ENCODE measurements around the gene AHDC1.

AHDC1 gene

GRCh38 chr1:27576806-27577227, 27.1 kb downstream of the AHDC1 start:
- DNase-seq: no peak

DNA sequence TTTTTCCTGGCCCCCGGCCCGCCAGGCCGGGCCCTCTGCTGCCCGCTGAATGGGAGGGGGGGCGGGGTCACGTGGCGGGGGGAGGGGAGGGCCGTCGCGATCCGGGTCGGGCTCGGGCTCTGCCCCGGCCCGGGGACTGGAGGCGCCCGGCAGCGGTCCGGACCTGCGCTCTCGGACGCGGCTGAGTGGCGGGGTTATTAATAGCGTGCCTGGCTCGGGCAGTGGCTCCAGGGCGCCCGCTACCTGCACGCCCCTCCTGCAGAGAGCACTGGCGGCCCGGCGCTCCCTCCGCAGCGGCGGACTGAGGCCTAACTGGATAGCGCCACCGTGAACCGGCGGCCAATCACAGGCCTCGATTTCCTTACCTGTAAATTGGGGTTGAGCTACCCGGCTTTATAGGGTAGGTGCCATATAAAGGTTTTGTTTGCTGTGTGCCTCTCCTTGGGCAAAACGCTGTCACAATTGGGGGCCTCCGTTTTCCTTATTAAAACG, 28.1 kb downstream of the AHDC1 start:
- peak; percentile 39 for DNase-seq

DNA sequence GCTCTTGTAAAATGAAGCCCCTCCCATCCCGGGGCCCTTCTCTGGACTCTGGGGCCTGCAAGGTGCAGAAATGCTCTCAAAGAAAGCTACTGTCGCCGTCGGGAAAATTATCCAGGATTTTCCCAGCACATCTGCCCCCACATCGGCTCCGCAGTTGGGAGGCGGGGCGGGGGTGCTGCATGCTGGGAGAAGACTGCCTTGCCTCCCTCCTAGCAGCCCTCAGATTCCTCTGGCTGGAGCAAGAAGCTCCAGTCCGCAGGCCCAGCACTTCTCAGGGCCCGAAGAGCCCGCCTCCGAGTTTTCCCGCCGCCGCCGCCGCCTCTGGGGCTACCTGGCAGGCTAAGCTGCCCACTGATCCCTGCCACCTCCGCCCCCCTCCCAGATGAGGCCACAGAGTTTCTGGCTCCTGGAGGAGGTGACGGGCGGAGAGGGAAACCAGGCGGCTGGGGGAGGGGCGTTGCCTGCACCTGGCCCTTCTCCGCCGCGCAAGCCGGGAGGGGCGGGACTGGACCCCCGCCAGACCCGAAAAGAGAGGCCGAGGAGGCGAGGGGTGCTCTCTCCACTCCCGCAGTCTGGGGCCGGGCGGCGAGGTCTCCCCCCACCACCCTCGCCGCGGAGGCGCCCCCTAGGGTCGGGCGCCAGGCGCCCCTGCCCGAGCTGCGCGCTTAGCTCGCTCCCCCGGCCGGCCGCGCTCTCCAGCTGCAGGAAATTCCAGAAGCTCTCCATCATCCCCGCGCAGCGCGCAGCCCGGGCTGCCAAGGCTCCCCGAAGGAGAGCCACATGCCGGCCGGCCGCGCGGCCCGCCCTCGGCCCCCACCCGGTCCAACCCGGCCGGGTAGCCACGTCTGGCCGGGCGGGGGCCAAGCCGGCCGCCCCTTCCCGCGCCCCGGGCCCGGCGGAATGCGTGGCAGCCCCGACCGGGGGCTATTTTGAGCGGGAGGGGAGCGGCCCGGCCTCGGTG, 28.8 kb downstream of the AHDC1 start:
- peak; percentile 81 for DNase-seq

DNA sequence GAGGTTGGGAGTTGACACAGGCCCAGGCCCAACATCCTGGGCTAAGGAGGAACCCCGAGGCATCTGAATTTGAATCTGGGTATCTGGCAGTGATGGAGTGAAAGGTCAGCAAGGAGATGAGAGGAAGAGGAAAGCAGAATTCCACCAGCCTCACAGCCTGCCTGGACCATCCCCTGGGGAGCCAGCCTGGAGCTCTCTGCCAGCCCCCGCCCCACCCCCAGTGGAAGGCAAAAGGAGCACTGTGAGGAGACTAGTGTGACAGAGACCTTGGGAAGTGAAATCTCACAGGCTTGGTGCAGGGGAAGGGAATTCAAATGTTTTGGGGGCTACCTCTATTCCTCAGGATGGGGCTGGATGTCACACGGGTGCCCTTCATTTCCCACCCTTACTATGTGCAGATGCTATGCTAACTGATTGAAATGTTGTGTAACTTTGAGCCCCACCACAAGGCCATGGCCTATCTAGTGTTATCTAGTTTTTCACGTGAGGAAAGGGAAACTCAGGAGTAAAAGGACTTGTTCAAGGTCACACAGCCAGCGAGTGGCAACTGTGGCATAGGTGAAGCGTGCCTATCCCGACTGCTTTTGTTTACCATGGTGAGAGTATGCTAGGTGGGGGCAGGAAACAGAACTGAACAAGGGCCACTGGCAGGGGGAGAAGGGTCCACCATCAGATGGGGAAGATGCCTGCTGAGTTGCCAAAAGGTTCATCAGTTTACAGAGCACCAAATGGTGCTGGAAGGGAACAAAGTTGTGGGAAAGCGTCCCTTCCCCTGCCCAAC, 29.8 kb downstream of the AHDC1 start:
- DNase-seq: no peak

DNA sequence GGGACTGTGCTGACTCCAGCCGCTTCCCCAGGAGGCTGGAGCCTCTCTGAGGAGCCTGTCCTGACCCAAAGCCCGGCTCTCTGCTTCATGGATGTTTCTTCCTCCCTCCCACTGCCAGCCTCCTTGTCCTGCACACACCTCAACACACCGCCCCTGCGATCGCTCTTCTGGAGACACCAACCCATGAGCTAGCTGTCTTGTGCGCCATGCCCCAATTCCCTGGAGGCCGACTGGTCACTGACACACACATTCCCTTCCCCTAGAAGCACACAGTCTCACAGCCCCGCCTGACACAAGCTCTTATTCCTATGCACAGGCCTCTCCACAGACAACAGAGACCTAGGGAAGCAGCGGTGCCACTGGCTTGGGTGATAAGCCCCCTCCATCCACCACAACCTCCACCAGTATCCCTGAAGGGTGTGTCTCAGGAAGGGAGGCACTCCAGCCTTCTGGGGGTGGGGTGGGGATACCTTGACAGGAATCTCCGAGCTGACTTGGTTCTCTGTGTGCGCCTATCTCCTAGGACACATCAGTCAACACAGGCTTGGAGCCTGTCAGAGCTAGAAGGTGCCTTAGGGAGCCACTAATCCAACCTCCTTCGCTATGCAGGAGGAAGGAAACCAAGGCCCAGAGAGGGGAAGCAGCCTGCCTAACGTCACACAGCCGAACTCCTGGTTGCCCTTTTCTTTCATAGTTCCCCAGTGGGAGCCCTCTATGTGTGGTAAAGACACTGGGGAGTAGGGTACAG, 31.1 kb downstream of the AHDC1 start:
- no peak for DNase-seq

DNA sequence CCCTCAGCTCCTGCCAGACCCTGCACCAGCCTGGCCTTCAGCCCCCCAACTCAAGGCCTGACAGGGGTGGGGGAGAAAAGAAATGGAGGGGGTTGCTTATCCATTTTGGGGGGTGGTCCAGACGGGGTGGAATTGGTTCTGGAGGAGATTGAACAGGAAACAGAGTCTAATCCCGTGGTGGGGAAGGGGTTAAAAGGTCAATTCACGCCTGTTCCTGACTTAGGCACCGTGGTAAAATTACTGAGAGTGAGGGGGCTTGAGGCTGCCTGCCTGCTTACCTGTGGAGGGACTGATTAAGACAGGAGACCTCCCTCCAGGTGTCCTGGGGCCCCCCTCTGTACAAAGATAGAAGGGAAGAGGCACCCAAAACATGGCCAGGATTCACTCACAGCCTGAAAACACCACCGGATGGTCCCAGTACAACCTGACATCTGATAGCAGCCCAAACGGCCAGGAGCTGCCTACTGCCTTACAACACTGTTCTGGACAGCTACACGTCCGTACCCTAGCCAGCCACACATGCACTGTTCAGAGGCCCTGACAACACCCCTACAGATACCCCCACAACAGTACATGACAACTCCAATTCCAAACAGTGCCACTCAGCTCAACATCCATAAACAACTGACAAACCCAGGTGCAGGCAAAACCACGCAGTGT, 31.8 kb downstream of the AHDC1 start:
- DNase-seq: no peak

DNA sequence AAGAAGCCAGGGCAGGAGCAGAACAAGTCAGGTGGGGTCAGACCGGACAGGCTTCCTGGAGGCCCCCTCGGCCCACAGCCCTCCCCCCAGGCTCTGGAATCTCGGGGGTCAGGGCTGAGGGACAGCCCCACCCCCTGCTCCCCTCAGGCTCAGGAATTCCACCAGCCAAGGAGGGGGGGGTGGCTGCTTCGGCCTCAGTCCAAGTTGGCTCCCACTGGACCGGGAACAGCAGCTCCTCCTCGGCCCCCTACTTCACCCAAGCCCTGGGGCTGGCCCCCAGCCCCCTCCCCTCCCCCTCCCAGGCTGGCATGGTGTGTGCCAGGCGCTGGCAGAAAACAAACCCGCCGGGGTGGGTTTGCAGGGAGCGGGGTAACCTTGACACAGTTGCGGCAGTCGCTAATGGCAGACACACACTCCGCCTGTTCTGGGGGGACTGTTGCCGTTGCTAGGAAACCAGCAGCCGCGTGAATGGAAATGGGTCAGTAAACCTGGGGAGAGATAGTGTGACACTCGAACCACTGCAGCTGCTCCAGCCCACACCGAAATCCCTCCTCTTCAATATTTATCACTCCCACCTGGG, 32.4 kb downstream of the AHDC1 start:
- no peak for DNase-seq

- no peak for DNase-seq
Observed at GRCh38 chr1:27570784-27571183, 33.2 kb downstream of the AHDC1 start.

DNA sequence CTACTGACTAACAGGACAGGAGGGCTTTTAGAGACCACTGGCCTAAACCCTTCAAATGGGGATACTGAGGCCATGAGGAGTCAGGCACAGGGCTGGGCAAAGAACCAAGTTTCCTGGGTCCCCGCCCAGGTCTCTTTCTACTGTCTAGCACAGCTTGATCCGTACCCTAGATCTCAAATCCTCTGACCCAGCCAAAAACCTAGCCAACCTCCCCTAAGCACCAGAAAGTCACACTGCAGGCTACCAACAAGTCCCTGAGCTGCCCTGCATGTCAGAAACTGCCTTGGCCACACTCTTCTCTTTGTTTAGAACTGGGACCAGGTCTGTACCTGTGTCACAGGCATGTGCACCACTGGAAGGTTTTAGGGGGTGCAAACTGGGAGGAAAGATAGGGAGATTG, 33.6 kb downstream of the AHDC1 start:
- DNase-seq: no peak

- no peak for DNase-seq
Observed at GRCh38 chr1:27569506-27570291, 34.2 kb downstream of the AHDC1 start.

- no peak for DNase-seq
Observed at GRCh38 chr1:27569088-27569460, 34.9 kb downstream of the AHDC1 start.

- peak; percentile 87 for DNase-seq
Observed at GRCh38 chr1:27568300-27569087, 35.5 kb downstream of the AHDC1 start.

DNA sequence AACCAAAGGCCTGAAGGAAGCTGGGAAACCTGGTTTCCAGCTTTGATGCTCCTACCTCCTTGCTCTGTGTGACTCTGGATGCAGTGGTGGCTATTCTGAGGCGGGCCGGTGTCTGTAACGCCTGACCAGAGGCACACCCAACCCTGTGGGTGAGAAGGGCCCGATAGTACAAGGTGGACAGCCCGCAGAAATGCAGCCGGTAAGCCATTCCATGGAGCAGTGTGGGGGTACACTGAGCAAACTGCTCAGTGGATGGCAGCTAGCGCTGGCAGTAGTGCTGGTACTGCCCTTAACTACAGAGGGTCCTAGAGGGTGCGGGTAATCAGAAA, 36.0 kb downstream of the AHDC1 start:
- DNase-seq: no peak

DNA sequence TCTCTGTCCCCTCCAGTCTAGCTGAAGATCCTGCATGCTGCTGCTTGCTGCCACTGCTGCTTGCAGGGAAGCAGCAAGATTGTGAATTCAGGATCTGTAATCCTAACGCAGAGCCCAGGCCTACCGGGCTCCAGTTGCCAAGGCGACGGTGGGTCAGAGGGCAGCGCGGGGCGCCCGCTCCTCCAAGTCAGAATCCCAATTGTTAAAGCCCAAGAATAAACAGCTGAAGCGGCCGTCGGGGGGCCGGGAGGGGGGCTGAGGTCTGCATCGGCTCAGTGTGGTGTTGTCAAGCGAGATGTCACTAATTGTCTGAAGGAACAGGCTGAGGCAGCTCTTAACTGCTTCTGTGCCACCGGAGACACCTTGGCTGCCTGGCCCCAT, 36.8 kb downstream of the AHDC1 start:
- no peak for DNase-seq

GRCh38 chr1:27566462-27567145, 37.3 kb downstream of the AHDC1 start:
- DNase-seq: no peak

- no peak for DNase-seq
Observed at GRCh38 chr1:27564710-27565649, 39.0 kb downstream of the AHDC1 start.

- DNase-seq: peak; percentile 58
Observed at GRCh38 chr1:27563591-27564471, 40.1 kb downstream of the AHDC1 start.

DNA sequence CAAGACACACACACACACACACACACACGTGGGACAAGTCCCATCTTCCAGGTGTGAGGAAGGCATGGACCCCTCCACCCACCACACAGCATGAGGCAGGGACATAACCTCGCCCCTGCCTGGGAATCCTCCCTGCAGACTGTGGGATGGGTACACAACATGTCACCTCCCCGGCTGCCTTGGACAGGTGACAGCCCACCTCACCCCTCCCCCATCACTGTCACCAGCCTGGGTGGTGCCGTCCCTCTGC, 40.7 kb downstream of the AHDC1 start:
- no peak for DNase-seq

Data from HCEC 1CT (cell line).